Stomach (tissue), 9 donors: Measurements from ENCODE around the gene EIF4B. TPM values are rescaled to one million over a fixed set of nuclear protein-coding genes. Genes with fewer than 3 reads are reported as not detected.
A peak's percentile ranks its signal among the peaks of the same experiment; 100 is the strongest.

Experiments used
- DNase-seq, 2 donors: peaks; one replicate each; pipeline versions ENCODE4 v3.0.0 to v3.0.0-alpha.2; 2013 to 2019
- H3K27ac ChIP-seq, 5 donors: fragments of 200-600 bp in 4 of 5; sonication (generic) in 4 of 5; one replicate each; pipeline ENCODE4 v1.5.1; 2013 to 2019; ENCODE audit warnings: mild to moderate bottlenecking in 1 of 5, moderate library complexity in 1 of 5
- H3K27me3 ChIP-seq, 3 donors: fragments of 200-600 bp; sonication (generic); one replicate each; pipeline ENCODE4 v1.5.1; 2017 to 2019; ENCODE audit warnings: mixed run types in 1 of 3
- H3K36me3 ChIP-seq, 4 donors: fragments of 200-600 bp; sonication (generic); 1 replicate in 3 of 4; 2 replicates in 1 of 4; pipeline ENCODE4 v1.5.1; 2016 to 2019
- H3K4me1 ChIP-seq, 4 donors: fragments of 200-600 bp; sonication (generic); one replicate each; pipeline ENCODE4 v1.5.1; 2016 to 2019
- H3K4me3 ChIP-seq, 4 donors: fragments of 200-600 bp; sonication (generic) in 3 of 4; one replicate each; pipeline ENCODE4 v1.5.1; 2016 to 2019; ENCODE audit warnings: mild to moderate bottlenecking in 1 of 4
- H3K9me3 ChIP-seq, 4 donors: fragments of 200-600 bp; sonication (generic); one replicate each; pipeline ENCODE4 v1.5.1; 2016 to 2019
- CTCF ChIP-seq, 7 experiments: fragments of 450-650 bp in 4 of 7; fragments of 200-600 bp in 3 of 7; sonication (generic) in 3 of 7; IDR thresholded peaks; one replicate each; pipeline ENCODE4 v1.5.1; 2016 to 2019; ENCODE audit warnings: antibody characterized with exemption in 7 of 7, control low read depth in 2 of 7, mild to moderate bottlenecking in 1 of 7
- EP300 ChIP-seq: sonication (generic); formaldehyde crosslinking; IDR thresholded peaks from one replicate; pipeline ENCODE4 v1.6.1; 2017; ENCODE audit warnings: antibody characterized with exemption
- POLR2A ChIP-seq, 4 donors: fragments of 450-650 bp; IDR thresholded peaks; one replicate each; pipeline ENCODE4 v1.6.1; 2016; ENCODE audit warnings: antibody characterized with exemption in 4 of 4, control low read depth in 2 of 4, mild to moderate bottlenecking in 1 of 4, moderate library complexity in 1 of 4
- POLR2AphosphoS5 ChIP-seq, 3 donors: sonication (generic); formaldehyde crosslinking; IDR thresholded peaks; one replicate each; pipeline ENCODE4 v1.6.1; 2016; ENCODE audit warnings: antibody characterized with exemption in 3 of 3
- WGBS, 5 donors: extraction: QIAGEN DNeasy Blood & Tissue Kit in 3 of 5; methylation state at CpG; one replicate each; pipeline versions ENCODE4 v1.1.5 to v1.1.7; 2013 to 2018; 5-methylcytosine and 5-hydroxymethylcytosine counted together
- intact Hi-C: fragments of 100-400 bp; cut with DNase I; formaldehyde crosslinking; loops from one replicate; pipeline ENCODE4 v1.15.1; 2023; ENCODE audit warnings: low total_unique reads
- polyA plus RNA-seq, 3 donors: library from polyadenylated mRNA; stranded (reverse); fragments of 200-250 nt; gene quantifications; one replicate each; pipeline ENCODE4 v1.2.3, GENCODE V29; 2013
- total RNA-seq, 5 donors: library from RNA; depleted of rRNA; stranded (reverse); fragments of >200 nt; gene quantifications; one replicate each; pipeline versions ENCODE4 v1.1.0 to v1.2.3, GENCODE V29; 2014 to 2016
- donor health status: healthy with polysubstance abuse.
- donor health status: Bipolar disorder and iron deficiency.
- donor health status: healthy.

EIF4B gene
- total and polyA plus RNA-seq, 8 donors: 101 to 833 (median 326) TPM

- TF ChIP-seq POLR2AphosphoS5 (IDR thresholded peaks at IDR 0.05): no peak
- TF ChIP-seq EP300: no peak
- no peak for TF ChIP-seq CTCF (IDR thresholded peaks at IDR 0.05)
- no peak for TF ChIP-seq POLR2A (IDR thresholded peaks at IDR 0.05)
- no peaks in the 10 kb centered on the region for H3K9me3 ChIP-seq
- intact Hi-C loops: loop anchor here (10.0 kb wide), 1 partner anchor 597 kb away; no protein-coding TSS in a partner anchor
- H3K36me3 ChIP-seq: no peaks in the 10 kb centered on the region
- no peak overlapping the region for H3K4me3 ChIP-seq
- WGBS, 5 donors: 60 to 84% (median 78%) methylated on average over 5 to 8 of the region's 8 CpGs
- H3K4me1 ChIP-seq: peaks cover 0 to 24% (median 7%) of the 10 kb centered on the region in 4 donors
- no peak overlapping the region for H3K27ac ChIP-seq
- peak in 1 of 2 donors; percentile 72 for DNase-seq
- peaks cover 0 to 10% (median 0%) of the 10 kb centered on the region in 3 donors for H3K27me3 ChIP-seq
Measured at GRCh38 chr12:52971679-52972329, 34.5 kb upstream of the EIF4B start.

GRCh38 chr12:52975204-52975603 lies 31.1 kb upstream of the EIF4B start:
- Histone ChIP-seq H3K9me3 (no peaks in the 10 kb centered on the region), H3K4me3 (no peak overlapping the region), H3K36me3 (no peaks in the 10 kb centered on the region), H3K27ac (no peak overlapping the region), H3K4me1 (peaks cover 0 to 18% (median 4%) of the 10 kb centered on the region in 4 donors), H3K27me3 (peaks cover 0 to 10% (median 0%) of the 10 kb centered on the region in 3 donors)
- intact Hi-C loops: loop anchor here (5.0 to 10.0 kb wide), 2 partner anchors 88 to 600 kb away; no protein-coding TSS in a partner anchor
- peak in 1 of 2 donors; percentile 68 for DNase-seq
- 65 to 76% (median 72%) methylated on average over 3 of the region's 3 CpGs for WGBS, 5 donors
- TF ChIP-seq EP300 (no peak), POLR2A (IDR thresholded peaks at IDR 0.05) (no peak), CTCF (IDR thresholded peaks at IDR 0.05) (no peak), POLR2AphosphoS5 (IDR thresholded peaks at IDR 0.05) (no peak)

- DNase-seq: peak; percentile 61 to 66
- intact Hi-C loops: loop anchor here (5.0 to 10.0 kb wide), 2 partner anchors 89 to 601 kb away; no protein-coding TSS in a partner anchor
- Histone ChIP-seq H3K4me1 (peaks cover 0 to 15% (median 7%) of the 10 kb centered on the region in 4 donors), H3K36me3 (no peaks in the 10 kb centered on the region), H3K27me3 (peaks cover 0 to 10% (median 0%) of the 10 kb centered on the region in 3 donors), H3K27ac (no peak overlapping the region), H3K4me3 (no peak overlapping the region), H3K9me3 (no peaks in the 10 kb centered on the region)
- WGBS, 5 donors: 37 to 54% (median 52%) methylated on average over 11 of the region's 11 CpGs
- TF ChIP-seq EP300 (no peak), POLR2AphosphoS5 (IDR thresholded peaks at IDR 0.05) (peak in 1 of 3 donors; percentile 39), CTCF (IDR thresholded peaks at IDR 0.05) (peak in 1 of 7 experiments; percentile 31), POLR2A (IDR thresholded peaks at IDR 0.05) (no peak)
Measured at GRCh38 chr12:52975820-52976573, 30.3 kb upstream of the EIF4B start.

GRCh38 chr12:52976574-52977071 lies 29.6 kb upstream of the EIF4B start:
- Histone ChIP-seq H3K4me3 (no peak overlapping the region), H3K36me3 (no peaks in the 10 kb centered on the region), H3K27me3 (peaks cover 0 to 10% (median 0%) of the 10 kb centered on the region in 3 donors), H3K27ac (no peak overlapping the region), H3K4me1 (peaks cover 0 to 17% (median 9%) of the 10 kb centered on the region in 4 donors), H3K9me3 (no peaks in the 10 kb centered on the region)
- peak in 1 of 2 donors; percentile 75 for DNase-seq
- 30 to 63% (median 42%) methylated on average over 3 of the region's 3 CpGs for WGBS, 5 donors
- intact Hi-C loops: loop anchor here (5.0 to 10.0 kb wide), 2 partner anchors 89 to 602 kb away; no protein-coding TSS in a partner anchor
- TF ChIP-seq EP300 (no peak), POLR2A (IDR thresholded peaks at IDR 0.05) (no peak)
